SU-DHL-6 (cell line): ENCODE data around the gene TMA7B.

Experiments used
- EZH2phosphoT487 ChIP-seq: fragments of 200-600 bp; sonication (generic), shearing (Covaris generic); conservative IDR thresholded peaks from 2 replicates; pipeline ENCODE4 v1.6.1; 2018; ENCODE audit warnings: mild to moderate bottlenecking, antibody characterized with exemption, low read length, moderate library complexity, mixed read lengths
- TF ChIP-seq, protein P1 (sequence below): fragments of 200-600 bp; sonication (generic); IDR thresholded peaks from one replicate; pipeline ENCODE4 v1.5.1; 2017; ENCODE audit warnings: antibody characterized with exemption, mild to moderate bottlenecking, low read length, moderate library complexity; ENCODE audit not compliant: insufficient read depth, poor library complexity, severe bottlenecking

- TF ChIP-seq EZH2phosphoT487: no peak
- TF ChIP-seq, protein P1, sequence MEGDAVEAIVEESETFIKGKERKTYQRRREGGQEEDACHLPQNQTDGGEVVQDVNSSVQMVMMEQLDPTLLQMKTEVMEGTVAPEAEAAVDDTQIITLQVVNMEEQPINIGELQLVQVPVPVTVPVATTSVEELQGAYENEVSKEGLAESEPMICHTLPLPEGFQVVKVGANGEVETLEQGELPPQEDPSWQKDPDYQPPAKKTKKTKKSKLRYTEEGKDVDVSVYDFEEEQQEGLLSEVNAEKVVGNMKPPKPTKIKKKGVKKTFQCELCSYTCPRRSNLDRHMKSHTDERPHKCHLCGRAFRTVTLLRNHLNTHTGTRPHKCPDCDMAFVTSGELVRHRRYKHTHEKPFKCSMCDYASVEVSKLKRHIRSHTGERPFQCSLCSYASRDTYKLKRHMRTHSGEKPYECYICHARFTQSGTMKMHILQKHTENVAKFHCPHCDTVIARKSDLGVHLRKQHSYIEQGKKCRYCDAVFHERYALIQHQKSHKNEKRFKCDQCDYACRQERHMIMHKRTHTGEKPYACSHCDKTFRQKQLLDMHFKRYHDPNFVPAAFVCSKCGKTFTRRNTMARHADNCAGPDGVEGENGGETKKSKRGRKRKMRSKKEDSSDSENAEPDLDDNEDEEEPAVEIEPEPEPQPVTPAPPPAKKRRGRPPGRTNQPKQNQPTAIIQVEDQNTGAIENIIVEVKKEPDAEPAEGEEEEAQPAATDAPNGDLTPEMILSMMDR: no peak
Observed at GRCh38 chr22:39967103-39967829, 7.1 kb downstream of the TMA7B start.
